K562 (cell line): ENCODE results near the gene PIGL. TPM values are rescaled to one million over a fixed set of nuclear protein-coding genes. Genes with fewer than 3 reads are reported as not detected.

ENCODE experiments used
- CTCFL ChIP-seq: IDR thresholded peaks from 2 replicates; pipeline ENCODE4 v1.6.1; 2011; ENCODE audit warnings: borderline replicate concordance, low read depth, mild to moderate bottlenecking, moderate library complexity, low read length; ENCODE audit not compliant: insufficient read depth, poor library complexity, severe bottlenecking
- ETV1 ChIP-seq: fragments of 450-650 bp; conservative IDR thresholded peaks from 2 replicates; pipeline ENCODE4 v1.6.1; 2016; ENCODE audit warnings: missing genetic modification characterization, control low read depth, low read depth, missing compliant biosample characterization
- HEY1 ChIP-seq: fragments of 250-450 bp; sonication (Bioruptor Pico); IDR thresholded peaks from 2 replicates; pipeline ENCODE4 v1.5.0; 2020; ENCODE audit warnings: mild to moderate bottlenecking, moderate library complexity, borderline replicate concordance
- HMG20A ChIP-seq: fragments of 450-650 bp; formaldehyde crosslinking; conservative IDR thresholded peaks from 2 replicates; pipeline ENCODE4 v1.4.0; 2020; ENCODE audit warnings: mild to moderate bottlenecking, mixed read lengths
- IFI16 ChIP-seq: fragments of 250-450 bp; sonication (Bioruptor Pico); IDR thresholded peaks from 2 replicates; pipeline ENCODE4 v2.1.2; 2022; ENCODE audit warnings: mild to moderate bottlenecking, inconsistent platforms
- KDM1A ChIP-seq, 2 experiments: fragments of 450-650 bp; IDR thresholded peaks; 2 replicates each; pipeline ENCODE4 v1.6.1; 2016; ENCODE audit warnings: mild to moderate bottlenecking in 2 of 2
- KLF13 ChIP-seq: fragments of 450-650 bp; IDR thresholded peaks from 2 replicates; pipeline ENCODE4 v1.6.1; 2016; ENCODE audit warnings: missing genetic modification characterization, low read depth, mild to moderate bottlenecking, missing compliant biosample characterization, moderate library complexity, borderline replicate concordance
- RCOR1 ChIP-seq, 2 experiments: IDR thresholded peaks; 2 replicates each; pipeline ENCODE4 v1.6.1; 2012; ENCODE audit warnings: low read depth in 2 of 2, low read length in 2 of 2, borderline replicate concordance in 1 of 2, improper control_type of control experiment in 1 of 2
- SMARCE1 ChIP-seq: fragments of 450-650 bp; IDR thresholded peaks from 2 replicates; pipeline ENCODE4 v1.7.1; 2016; ENCODE audit warnings: mild to moderate bottlenecking
- TFE3 ChIP-seq: fragments of 450-650 bp; formaldehyde crosslinking; IDR thresholded peaks from 2 replicates; pipeline ENCODE4 v1.4.0; 2020; ENCODE audit warnings: mild to moderate bottlenecking, mixed read lengths
- U2AF2 ChIP-seq: fragments of 200-400 bp; formaldehyde crosslinking; optimal IDR thresholded peaks from 2 replicates; pipeline ENCODE3; 2017; ENCODE audit warnings: low read depth, mild to moderate bottlenecking, low read length
- ZBTB11 ChIP-seq, 3 experiments: fragments of 200-800 bp in 1 of 3; fragments of 250-450 bp in 1 of 3; fragments of 450-650 bp in 1 of 3; sonication (Bioruptor Pico) in 1 of 3; sonication (Bioruptor generic) in 1 of 3; formaldehyde crosslinking in 1 of 3; IDR thresholded peaks; 2 replicates each; pipeline versions ENCODE4 v1.6.1 to v1.8.0; 2016 to 2022; ENCODE audit warnings: mild to moderate bottlenecking in 2 of 3, missing genetic modification characterization in 2 of 3, missing compliant biosample characterization in 1 of 3, moderate library complexity in 1 of 3
- ZNF175 ChIP-seq: fragments of 200-800 bp; sonication (Bioruptor generic); IDR thresholded peaks from 2 replicates; pipeline ENCODE4 v1.6.1; 2016; ENCODE audit warnings: low read depth, mild to moderate bottlenecking, missing genetic modification characterization, missing compliant biosample characterization
- polyA plus RNA-seq, 8 experiments: library from polyadenylated mRNA; depleted of rRNA in 4 of 8; stranded (reverse) in 5 of 8; unstranded in 3 of 8; fragments of >200 nt; fragmentation: Nextera tagmentation in 2 of 8; fragmentation: Illumina TruSeq in 1 of 8; extraction: Ambion mirVana in 2 of 8; extraction: Trizol in 1 of 8; gene quantifications; 2 replicates each; pipeline versions ENCODE4 v1.2.1 to v1.2.3, GENCODE V29; 2011 to 2014; ENCODE audit warnings: inconsistent platforms in 1 of 8, missing spikeins in 1 of 8
- total RNA-seq, 7 experiments: library from RNA; depleted of rRNA in 6 of 7; stranded (reverse); fragments of >200 nt in 6 of 7; fragmentation: Illumina TruSeq in 2 of 7; extraction: Trizol in 2 of 7; gene quantifications; 2 replicates each; pipeline versions ENCODE4 v1.2.1 to v1.2.3, GENCODE V29; 2011 to 2021; ENCODE audit warnings: low replicate concordance in 1 of 7
- TF ChIP-seq, protein P1 (sequence below): fragments of 200-800 bp; sonication (Bioruptor generic); IDR thresholded peaks from 2 replicates; pipeline ENCODE4 v1.6.1; 2016; ENCODE audit warnings: missing genetic modification characterization, missing compliant biosample characterization

Gene PIGL
- total and polyA plus RNA-seq, 9 of the 15 experiments (the other 6 are each of a cell fraction or from before 2014, with no cell fraction given), result 19.9 to 55.3 (median 29.6) TPM

- no peak for TF ChIP-seq CTCFL
- TF ChIP-seq, protein P1, sequence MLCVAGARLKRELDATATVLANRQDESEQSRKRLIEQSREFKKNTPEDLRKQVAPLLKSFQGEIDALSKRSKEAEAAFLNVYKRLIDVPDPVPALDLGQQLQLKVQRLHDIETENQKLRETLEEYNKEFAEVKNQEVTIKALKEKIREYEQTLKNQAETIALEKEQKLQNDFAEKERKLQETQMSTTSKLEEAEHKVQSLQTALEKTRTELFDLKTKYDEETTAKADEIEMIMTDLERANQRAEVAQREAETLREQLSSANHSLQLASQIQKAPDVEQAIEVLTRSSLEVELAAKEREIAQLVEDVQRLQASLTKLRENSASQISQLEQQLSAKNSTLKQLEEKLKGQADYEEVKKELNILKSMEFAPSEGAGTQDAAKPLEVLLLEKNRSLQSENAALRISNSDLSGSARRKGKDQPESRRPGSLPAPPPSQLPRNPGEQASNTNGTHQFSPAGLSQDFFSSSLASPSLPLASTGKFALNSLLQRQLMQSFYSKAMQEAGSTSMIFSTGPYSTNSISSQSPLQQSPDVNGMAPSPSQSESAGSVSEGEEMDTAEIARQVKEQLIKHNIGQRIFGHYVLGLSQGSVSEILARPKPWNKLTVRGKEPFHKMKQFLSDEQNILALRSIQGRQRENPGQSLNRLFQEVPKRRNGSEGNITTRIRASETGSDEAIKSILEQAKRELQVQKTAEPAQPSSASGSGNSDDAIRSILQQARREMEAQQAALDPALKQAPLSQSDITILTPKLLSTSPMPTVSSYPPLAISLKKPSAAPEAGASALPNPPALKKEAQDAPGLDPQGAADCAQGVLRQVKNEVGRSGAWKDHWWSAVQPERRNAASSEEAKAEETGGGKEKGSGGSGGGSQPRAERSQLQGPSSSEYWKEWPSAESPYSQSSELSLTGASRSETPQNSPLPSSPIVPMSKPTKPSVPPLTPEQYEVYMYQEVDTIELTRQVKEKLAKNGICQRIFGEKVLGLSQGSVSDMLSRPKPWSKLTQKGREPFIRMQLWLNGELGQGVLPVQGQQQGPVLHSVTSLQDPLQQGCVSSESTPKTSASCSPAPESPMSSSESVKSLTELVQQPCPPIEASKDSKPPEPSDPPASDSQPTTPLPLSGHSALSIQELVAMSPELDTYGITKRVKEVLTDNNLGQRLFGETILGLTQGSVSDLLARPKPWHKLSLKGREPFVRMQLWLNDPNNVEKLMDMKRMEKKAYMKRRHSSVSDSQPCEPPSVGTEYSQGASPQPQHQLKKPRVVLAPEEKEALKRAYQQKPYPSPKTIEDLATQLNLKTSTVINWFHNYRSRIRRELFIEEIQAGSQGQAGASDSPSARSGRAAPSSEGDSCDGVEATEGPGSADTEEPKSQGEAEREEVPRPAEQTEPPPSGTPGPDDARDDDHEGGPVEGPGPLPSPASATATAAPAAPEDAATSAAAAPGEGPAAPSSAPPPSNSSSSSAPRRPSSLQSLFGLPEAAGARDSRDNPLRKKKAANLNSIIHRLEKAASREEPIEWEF (CRISPR knock-in tag), result 0 out of 2 replicates have a peak, but pooled peaks have one; percentile 23
- TF ChIP-seq HMG20A, result no peak
- peak in 1 of 2 experiments; percentile 65; a peak in 1 of 4 replicates for TF ChIP-seq RCOR1 (IDR thresholded peaks at IDR 0.05; ENCODE audit: borderline replicate concordance in 1 of 2, low read depth in 2 of 2, low read length in 2 of 2)
- TF ChIP-seq U2AF2, result no peak
- peak in 1 of 3 experiments; percentile 48; a peak in 1 of 6 replicates for TF ChIP-seq ZBTB11 (CRISPR knock-in tag; IDR thresholded peaks at IDR 0.05)
- 0 out of 2 replicates have a peak, but pooled peaks have one; percentile 49 for TF ChIP-seq HEY1
- peak; percentile 43; the same call in 1 of the 2 replicates for TF ChIP-seq ZNF175
- no peak for TF ChIP-seq KLF13 (tag)
- 0 out of 2 replicates have a peak, but pooled peaks have one; percentile 33 for TF ChIP-seq SMARCE1
- no peak for TF ChIP-seq TFE3 (CRISPR knock-in tag)
- TF ChIP-seq KDM1A (IDR thresholded peaks at IDR 0.05), result no peak
- peak; percentile 65; the same call in 1 of the 2 replicates for TF ChIP-seq ETV1 (tag)
- no peak for TF ChIP-seq IFI16
These were observed 70.6 kb downstream of the PIGL start (continued) for GRCh38 chr17:16287563-16288027.
